SK-N-SH (cell line): ENCODE data around the gene PARD3B. TPM values are rescaled to one million over a fixed set of nuclear protein-coding genes. Genes with fewer than 3 reads are reported as not detected.

Source experiments
- CTCF ChIA-PET: fragments of 300-600, 350-600 bp; formaldehyde crosslinking; extraction: SDS; loops from one replicate; lab custom pipeline; 2021; lab: Yijun Ruan, JAX
- POLR2A ChIA-PET: fragments of 350-600 bp; sonication (Branson Sonifier 250); formaldehyde crosslinking; extraction: SDS; loops from one replicate; lab custom pipeline; 2020; ENCODE audit warnings: antibody characterized with exemption, inconsistent platforms; lab: Yijun Ruan, JAX
- DNase-seq: peaks from one replicate; pipeline ENCODE4 v3.0.0; 2012
- H2AFZ ChIP-seq: fragments of 200-600 bp; sonication (generic); 2 replicates; pipeline ENCODE4 v1.8.1; 2016; ENCODE audit warnings: antibody characterized with exemption, mild to moderate bottlenecking, low read depth
- H3F3A ChIP-seq: fragments of 200-600 bp; sonication (generic); replicated peaks from 2 replicates; pipeline ENCODE3; 2016; ENCODE audit warnings: antibody characterized with exemption, mild to moderate bottlenecking; ENCODE audit not compliant: insufficient read depth
- H3K27ac ChIP-seq, 2 experiments: fragments of 200-500 bp in 1 of 2; fragments of 200-600 bp in 1 of 2; sonication (Bioruptor generic) in 1 of 2; sonication (generic), shearing (Covaris generic) in 1 of 2; 2 replicates each; pipeline versions ENCODE4 v1.5.1 to v1.6.1; 2014 to 2016; ENCODE audit warnings: low read depth in 2 of 2, inconsistent platforms in 1 of 2, low read length in 1 of 2, mild to moderate bottlenecking in 1 of 2, mixed read lengths in 1 of 2
- H3K27me3 ChIP-seq: fragments of 200-600 bp; sonication (generic), shearing (Covaris generic); 2 replicates; pipeline ENCODE4 v1.6.1; 2016; ENCODE audit warnings: mixed run types; ENCODE audit not compliant: insufficient read depth
- H3K36me3 ChIP-seq, 2 experiments: fragments of 200-500 bp in 1 of 2; fragments of 200-600 bp in 1 of 2; sonication (Bioruptor generic) in 1 of 2; sonication (generic) in 1 of 2; replicated peaks in 1 of 2; 2 replicates each; pipeline versions ENCODE3 to v1.5.1; 2014 to 2016; ENCODE audit warnings: low read length in 1 of 2, mild to moderate bottlenecking in 1 of 2; ENCODE audit not compliant: insufficient read depth in 2 of 2, control insufficient read depth in 1 of 2
- H3K4me1 ChIP-seq, 2 experiments: fragments of 200-500 bp in 1 of 2; fragments of 200-600 bp in 1 of 2; sonication (Bioruptor generic) in 1 of 2; sonication (generic), shearing (Covaris generic) in 1 of 2; 2 replicates each; pipeline versions ENCODE4 v1.5.1 to v1.6.1; 2014 to 2016; ENCODE audit warnings: low read depth in 1 of 2, low read length in 1 of 2, mixed run types in 1 of 2; ENCODE audit not compliant: insufficient read depth in 2 of 2, control insufficient read depth in 1 of 2
- H3K4me2 ChIP-seq: fragments of 200-600 bp; sonication (generic), shearing (Covaris generic); 2 replicates; pipeline ENCODE4 v1.6.1; 2017; ENCODE audit warnings: mixed run types
- H3K4me3 ChIP-seq, 2 experiments: fragments of 200-500 bp in 1 of 2; fragments of 200-600 bp in 1 of 2; sonication (Bioruptor generic) in 1 of 2; sonication (generic), shearing (Covaris generic) in 1 of 2; 2 replicates each; pipeline versions ENCODE4 v1.5.1 to v1.8.1; 2014 to 2016; ENCODE audit warnings: low read depth in 2 of 2, inconsistent platforms in 1 of 2, low read length in 1 of 2, mild to moderate bottlenecking in 1 of 2, mixed read lengths in 1 of 2, moderate library complexity in 1 of 2
- H3K79me2 ChIP-seq: fragments of 200-600 bp; sonication (generic); 2 replicates; pipeline ENCODE4 v1.8.1; 2017; ENCODE audit warnings: mild to moderate bottlenecking; ENCODE audit not compliant: insufficient read depth
- H3K9ac ChIP-seq: fragments of 200-600 bp; sonication (generic); 2 replicates; pipeline ENCODE4 v1.6.1; 2017; ENCODE audit warnings: mixed run types
- H3K9me2 ChIP-seq: fragments of 200-600 bp; sonication (generic); 2 replicates; pipeline ENCODE4 v1.6.1; 2017; ENCODE audit warnings: mixed run types
- H3K9me3 ChIP-seq: fragments of 200-600 bp; sonication (generic); 2 replicates; pipeline ENCODE4 v1.6.1; 2017; ENCODE audit warnings: mixed run types, mild to moderate bottlenecking, moderate library complexity
- H4K20me1 ChIP-seq: fragments of 200-600 bp; sonication (generic); 2 replicates; pipeline ENCODE4 v1.6.1; 2017; ENCODE audit warnings: mild to moderate bottlenecking, mixed run types; ENCODE audit not compliant: insufficient read depth
- CHD2 ChIP-seq: fragments of 150-350 bp; IDR thresholded peaks from 2 replicates; pipeline ENCODE4 v1.6.1; 2018; ENCODE audit warnings: low read length; ENCODE audit not compliant: partially characterized antibody
- ELF1 ChIP-seq: IDR thresholded peaks from 2 replicates; pipeline ENCODE4 v1.4.0; 2012
- FOSL2 ChIP-seq: IDR thresholded peaks from 2 replicates; pipeline ENCODE4 v1.4.0; 2012; ENCODE audit warnings: low read depth, mild to moderate bottlenecking, moderate library complexity, borderline replicate concordance
- FOXJ3 ChIP-seq: sonication (generic); formaldehyde crosslinking; IDR thresholded peaks from 2 replicates; pipeline ENCODE4 v1.5.1; 2020; ENCODE audit warnings: mild to moderate bottlenecking, missing genetic modification reagents
- GABPA ChIP-seq: IDR thresholded peaks from 2 replicates; pipeline ENCODE4 v1.4.0; 2012; ENCODE audit warnings: low read depth, mild to moderate bottlenecking
- GATA2 ChIP-seq: sonication (generic); formaldehyde crosslinking; IDR thresholded peaks from 2 replicates; pipeline ENCODE4 v1.5.0; 2020; ENCODE audit warnings: mild to moderate bottlenecking, missing genetic modification reagents
- IRF3 ChIP-seq: fragments of 150-350 bp; IDR thresholded peaks from 2 replicates; pipeline ENCODE4 v1.6.1; 2016; ENCODE audit warnings: mild to moderate bottlenecking, low read depth, low read length
- NFIC ChIP-seq: IDR thresholded peaks from 2 replicates; pipeline ENCODE4 v1.4.0; 2012; ENCODE audit warnings: borderline replicate concordance
- NRF1 ChIP-seq: IDR thresholded peaks from 2 replicates; pipeline ENCODE4 v1.6.1; 2012; ENCODE audit warnings: low read depth, mild to moderate bottlenecking, low read length
- POLR2AphosphoS5 ChIP-seq: IDR thresholded peaks from 2 replicates; pipeline ENCODE4 v1.6.1; 2012; ENCODE audit warnings: low read depth, low read length
- RAD21 ChIP-seq: IDR thresholded peaks from 2 replicates; pipeline ENCODE4 v1.6.1; 2012; ENCODE audit warnings: mild to moderate bottlenecking, low read length
- RCOR1 ChIP-seq: fragments of 150-350 bp; IDR thresholded peaks from 2 replicates; pipeline ENCODE4 v1.6.1; 2017; ENCODE audit warnings: antibody characterized with exemption, low read length
- REST ChIP-seq: IDR thresholded peaks from 2 replicates; pipeline ENCODE4 v1.6.1; 2012; ENCODE audit warnings: mild to moderate bottlenecking, low read depth, low read length, moderate library complexity
- RFX5 ChIP-seq: IDR thresholded peaks from 2 replicates; pipeline ENCODE4 v1.6.1; 2012; ENCODE audit warnings: mild to moderate bottlenecking, improper control_type of control experiment, low read length
- RXRA ChIP-seq: IDR thresholded peaks from 2 replicates; pipeline ENCODE4 v1.4.0; 2012; ENCODE audit warnings: low read depth, mild to moderate bottlenecking, borderline replicate concordance
- SIN3A ChIP-seq: IDR thresholded peaks from 2 replicates; pipeline ENCODE4 v1.6.1; 2012; ENCODE audit warnings: low read depth, mild to moderate bottlenecking, low read length, moderate library complexity, borderline replicate concordance
- SMC3 ChIP-seq: IDR thresholded peaks from 2 replicates; pipeline ENCODE4 v1.6.1; 2012; ENCODE audit warnings: low read depth, low read length, improper control_type of control experiment
- TAF1 ChIP-seq: IDR thresholded peaks from 2 replicates; pipeline ENCODE4 v1.6.1; 2012; ENCODE audit warnings: low read depth, mild to moderate bottlenecking, low read length, moderate library complexity, borderline replicate concordance
- TEAD4 ChIP-seq: IDR thresholded peaks from 2 replicates; pipeline ENCODE4 v1.4.0; 2012; ENCODE audit warnings: mild to moderate bottlenecking, borderline replicate concordance; ENCODE audit not compliant: insufficient read depth
- ZBTB33 ChIP-seq: IDR thresholded peaks from 2 replicates; pipeline ENCODE4 v1.4.0; 2012; ENCODE audit warnings: low read depth, borderline replicate concordance
- WGBS: methylation state at CpG from one replicate; pipeline ENCODE4 v1.1.6; 2017; ENCODE audit warnings: low lambda C conversion rate; 5-methylcytosine and 5-hydroxymethylcytosine counted together
- polyA plus RNA-seq, 3 experiments: library from polyadenylated mRNA; depleted of rRNA; stranded (reverse); fragments of >200 nt; gene quantifications; 2 replicates each; pipeline ENCODE4 v1.2.3, GENCODE V29; 2012

Gene PARD3B
- polyA plus RNA-seq, 1 of the 3 experiments (the other 2 are of a cell fraction): 0.87 TPM

GRCh38 chr2:204896146-204896545, 350.9 kb downstream of the PARD3B start:
- H2AFZ ChIP-seq: no peak overlapping the region
- no peak overlapping the region for H3K4me3 ChIP-seq
- no peak for TF ChIP-seq CHD2
- TF ChIP-seq GATA2 (CRISPR knock-in tag): no peak
- TF ChIP-seq SIN3A: no peak
- no peak for TF ChIP-seq RXRA
- no peak for TF ChIP-seq SMC3
- TF ChIP-seq TEAD4: no peak
- TF ChIP-seq RAD21: no peak
- no peak overlapping the region for H3K27ac ChIP-seq
- no peaks in the 10 kb centered on the region for H3K36me3 ChIP-seq
- H3K4me2 ChIP-seq: no peak overlapping the region
- H4K20me1 ChIP-seq: no peaks in the 10 kb centered on the region
- no peaks in the 10 kb centered on the region for H3K9me3 ChIP-seq
- no peak overlapping the region for H3K9ac ChIP-seq
- no peaks in the 10 kb centered on the region for H3K27me3 ChIP-seq
- no peak for DNase-seq
- ChIA-PET POLR2A (no interaction called here), CTCF (no interaction called here)
- no peaks in the 10 kb centered on the region for H3K79me2 ChIP-seq
- 90% methylated on average over 4 of the region's 4 CpGs for WGBS
- no peaks in the 10 kb centered on the region; a peak in 1 of 4 replicates for H3K4me1 ChIP-seq
- H3K9me2 ChIP-seq: no peaks in the 10 kb centered on the region
- H3F3A ChIP-seq: peaks cover 12% of the 10 kb centered on the region

- no peaks in the 10 kb centered on the region for H3K9me3 ChIP-seq
- peaks cover 8% of the 10 kb centered on the region for H3F3A ChIP-seq
- no peak for TF ChIP-seq NFIC
- TF ChIP-seq FOXJ3: no peak
- TF ChIP-seq RXRA: no peak
- no peak for TF ChIP-seq GABPA
- TF ChIP-seq TAF1: no peak
- no peak for TF ChIP-seq IRF3
- TF ChIP-seq SMC3: no peak
- TF ChIP-seq RAD21: no peak
- no peak for TF ChIP-seq CHD2
- no peak for TF ChIP-seq POLR2AphosphoS5
- no peak for TF ChIP-seq REST
- TF ChIP-seq ELF1: no peak
- TF ChIP-seq TEAD4: no peak
- TF ChIP-seq RFX5: no peak
- TF ChIP-seq ZBTB33: no peak
- TF ChIP-seq NRF1: no peak
- TF ChIP-seq RCOR1: no peak
- TF ChIP-seq SIN3A: no peak
- TF ChIP-seq GATA2 (CRISPR knock-in tag): no peak
- no peak for TF ChIP-seq FOSL2
- TF ChIP-seq, all 33 proteins: peak for 0
- no peak for DNase-seq
- Histone ChIP-seq H3K27me3 (no peaks in the 10 kb centered on the region), H3K4me2 (no peak overlapping the region), H3K9ac (no peak overlapping the region), H3K9me2 (no peaks in the 10 kb centered on the region), H4K20me1 (no peaks in the 10 kb centered on the region), H2AFZ (no peak overlapping the region), H3K4me3 (no peak overlapping the region), H3K27ac (no peak overlapping the region), H3K4me1 (no peaks in the 10 kb centered on the region; a peak in 1 of 4 replicates), H3K36me3 (no peaks in the 10 kb centered on the region), H3K79me2 (no peaks in the 10 kb centered on the region)
- CTCF ChIA-PET: no interaction called here
- 91% methylated on average over 1 of the region's 1 CpG for WGBS
- POLR2A ChIA-PET: no interaction called here
These were observed 352.3 kb downstream of the PARD3B start for GRCh38 chr2:204897561-204897960.
